HepG2 (cell line): Measurements from ENCODE around the gene FNDC3B. TPM values are rescaled to one million over a fixed set of nuclear protein-coding genes. Genes with fewer than 3 reads are reported as not detected.

Source experiments
- ATM ChIP-seq: fragments of 450-650 bp; IDR thresholded peaks from 2 replicates; pipeline ENCODE4 v1.7.1; 2017; ENCODE audit warnings: mild to moderate bottlenecking, borderline replicate concordance
- CREB1 ChIP-seq, 2 experiments: fragments of 450-650 bp in 1 of 2; IDR thresholded peaks; 2 replicates each; pipeline ENCODE4 v1.6.1; 2016 to 2017; ENCODE audit warnings: control low read depth in 1 of 2, mild to moderate bottlenecking in 1 of 2, missing compliant biosample characterization in 1 of 2, missing genetic modification characterization in 1 of 2
- DMTF1 ChIP-seq: sonication (generic); formaldehyde crosslinking; IDR thresholded peaks from 2 replicates; pipeline ENCODE4 v1.4.0; 2020; ENCODE audit warnings: mild to moderate bottlenecking, missing genetic modification reagents
- GATA4 ChIP-seq: sonication (generic); IDR thresholded peaks from 2 replicates; pipeline ENCODE4 v1.6.1; 2016; ENCODE audit warnings: antibody characterized with exemption, low read depth, borderline replicate concordance
- GATAD2A ChIP-seq: IDR thresholded peaks from 2 replicates; pipeline ENCODE4 v1.6.1; 2016
- HDAC1 ChIP-seq: sonication (generic); formaldehyde crosslinking; IDR thresholded peaks from 2 replicates; pipeline ENCODE4 v1.5.1; 2020; ENCODE audit warnings: mild to moderate bottlenecking, missing genetic modification reagents
- LRRFIP1 ChIP-seq: sonication (generic); formaldehyde crosslinking; conservative IDR thresholded peaks from 2 replicates; pipeline ENCODE4 v1.4.0; 2020; ENCODE audit warnings: missing genetic modification reagents
- NCOA5 ChIP-seq: sonication (generic); formaldehyde crosslinking; IDR thresholded peaks from 2 replicates; pipeline ENCODE4 v1.4.0; 2020; ENCODE audit warnings: missing genetic modification reagents
- NR2F2 ChIP-seq: IDR thresholded peaks from 2 replicates; pipeline ENCODE4 v1.6.1; 2012; ENCODE audit warnings: low read depth, inconsistent platforms, borderline replicate concordance
- PAF1 ChIP-seq: IDR thresholded peaks from 2 replicates; pipeline ENCODE4 v1.6.1; 2016; ENCODE audit warnings: missing genetic modification reagents, missing compliant biosample characterization
- PHF5A ChIP-seq: IDR thresholded peaks from one replicate; pipeline ENCODE4 v1.6.1; 2018; ENCODE audit warnings: low read depth, missing genetic modification reagents; ENCODE audit not compliant: unreplicated experiment
- PRDM15 ChIP-seq: sonication (generic); formaldehyde crosslinking; IDR thresholded peaks from 2 replicates; pipeline ENCODE4 v1.4.0; 2020; ENCODE audit warnings: missing genetic modification reagents
- RCOR2 ChIP-seq: IDR thresholded peaks from 2 replicates; pipeline ENCODE4 v1.6.1; 2016; ENCODE audit warnings: missing biosample characterization, missing genetic modification reagents
- SMAD3 ChIP-seq: sonication (generic); formaldehyde crosslinking; IDR thresholded peaks from 2 replicates; pipeline ENCODE4 v1.4.0; 2020; ENCODE audit warnings: missing genetic modification reagents
- SP5 ChIP-seq: IDR thresholded peaks from 2 replicates; pipeline ENCODE4 v1.6.1; 2016; ENCODE audit warnings: low read depth, borderline replicate concordance
- ZNF264 ChIP-seq: sonication (generic); formaldehyde crosslinking; IDR thresholded peaks from 2 replicates; pipeline ENCODE4 v1.4.0; 2020; ENCODE audit warnings: missing genetic modification reagents
- ZNF354B ChIP-seq: sonication (generic); formaldehyde crosslinking; IDR thresholded peaks from 2 replicates; pipeline ENCODE4 v1.8.0; 2022; ENCODE audit warnings: mild to moderate bottlenecking, missing genetic modification reagents
- polyA plus RNA-seq, 8 experiments: library from polyadenylated mRNA; depleted of rRNA in 3 of 8; stranded (reverse) in 7 of 8; unstranded in 1 of 8; fragments of >200 nt; fragmentation: Illumina TruSeq in 4 of 8; extraction: Trizol in 4 of 8; gene quantifications; 2 replicates each; pipeline versions ENCODE4 v1.2.1 to v1.2.3, GENCODE V29; 2011 to 2016; ENCODE audit warnings: low read depth in 4 of 8, missing spikeins in 1 of 8, mixed read lengths in 1 of 8; ENCODE audit not compliant: insufficient read depth in 1 of 8
- total RNA-seq, 5 experiments: library from RNA; depleted of rRNA; stranded (reverse); fragments of >200 nt; fragmentation: Illumina TruSeq; extraction: Trizol; gene quantifications; 2 replicates each; pipeline ENCODE4 v1.2.3, GENCODE V29; 2016; ENCODE audit warnings: low read depth in 1 of 5

Gene FNDC3B
- total and polyA plus RNA-seq, 2 of the 13 experiments (the other 11 are each of a cell fraction or from before 2014, with no cell fraction given) = 74.8 to 103 TPM

- TF ChIP-seq LRRFIP1 (CRISPR knock-in tag) = no peak
- no peak for TF ChIP-seq NCOA5 (CRISPR knock-in tag)
- TF ChIP-seq RCOR2 (CRISPR knock-in tag) = no peak
- peak; percentile 62; the same call in 1 of the 2 replicates for TF ChIP-seq HDAC1
- 0 out of 2 replicates have a peak, but pooled peaks have one; percentile 41 for TF ChIP-seq ZNF264 (CRISPR knock-in tag)
- TF ChIP-seq SMAD3 (CRISPR knock-in tag) = no peak
- TF ChIP-seq PRDM15 (CRISPR knock-in tag) = peak; percentile 74; the same call in 1 of the 2 replicates
- TF ChIP-seq NR2F2 = peak; percentile 52; the same call in 1 of the 2 replicates
- TF ChIP-seq GATAD2A (CRISPR knock-in tag) = peak; percentile 67; the same call in 1 of the 2 replicates
- TF ChIP-seq DMTF1 (CRISPR knock-in tag) = no peak
- TF ChIP-seq PAF1 = no peak
- no peak for TF ChIP-seq ATM
- no peak for TF ChIP-seq SP5
- no peak for TF ChIP-seq PHF5A (CRISPR knock-in tag)
- no peak for TF ChIP-seq GATA4
- TF ChIP-seq CREB1 (IDR thresholded peaks at IDR 0.05) = no peak
- TF ChIP-seq CREB1 (CRISPR knock-in tag; IDR thresholded peaks at IDR 0.05) = peak; percentile 8
- TF ChIP-seq ZNF354B (CRISPR knock-in tag) = no peak
These were observed 80.0 kb downstream of the FNDC3B start (continued) for GRCh38 chr3:172119266-172119969.
